Measurements from ENCODE around the gene CD151.

- TF ChIP-seq SRF (IDR thresholded peaks at IDR 0.05; ENCODE audit: low read depth) (no peak), POLR2AphosphoS5 (IDR thresholded peaks at IDR 0.05; ENCODE audit: low read depth, low read length) (no peak), EZH2 (IDR thresholded peaks at IDR 0.05) (no peak), POLR2A (IDR thresholded peaks at IDR 0.05; ENCODE audit: borderline replicate concordance, extremely low read depth, insufficient read depth, insufficient read length) (no peak), CTCF (IDR thresholded peaks at IDR 0.05 in 2 of 3, conservative IDR thresholded peaks at IDR 0.05 in 1 of 3; ENCODE audit: borderline replicate concordance in 1 of 3, insufficient read depth in 1 of 3, low read depth in 2 of 3, low read length in 2 of 3) (no peak), ATF3 (IDR thresholded peaks at IDR 0.05) (no peak), ZNF274 (IDR thresholded peaks at IDR 0.05; ENCODE audit: low read depth, low read length) (no peak), MAX (IDR thresholded peaks at IDR 0.05) (no peak), RAD21 (IDR thresholded peaks at IDR 0.05; ENCODE audit: low read depth) (no peak), YY1 (IDR thresholded peaks at IDR 0.05; ENCODE audit: extremely low read depth, insufficient replicate concordance, low read depth, low read length) (no peak), SIN3A (IDR thresholded peaks at IDR 0.05; ENCODE audit: low read depth) (no peak), ZBTB33 (IDR thresholded peaks at IDR 0.05; ENCODE audit: extremely low read depth, insufficient replicate concordance, low read length) (no peak), SP1 (IDR thresholded peaks at IDR 0.05; ENCODE audit: low read depth) (no peak), ELF1 (IDR thresholded peaks at IDR 0.05; ENCODE audit: borderline replicate concordance, low read depth) (no peak)
These were observed 15.1 kb downstream of the CD151 start for GRCh38 chr11:847876-848275.
